SK-N-SH (cell line): ENCODE results near the gene DOCK10. TPM values are rescaled to one million over a fixed set of nuclear protein-coding genes. Genes with fewer than 3 reads are reported as not detected.

Experiments used
- CTCF ChIA-PET: fragments of 300-600, 350-600 bp; formaldehyde crosslinking; extraction: SDS; loops from one replicate; lab custom pipeline; 2021; lab: Yijun Ruan, JAX
- POLR2A ChIA-PET: fragments of 350-600 bp; sonication (Branson Sonifier 250); formaldehyde crosslinking; extraction: SDS; loops from one replicate; lab custom pipeline; 2020; ENCODE audit warnings: antibody characterized with exemption, inconsistent platforms; lab: Yijun Ruan, JAX
- DNase-seq: peaks from one replicate; pipeline ENCODE4 v3.0.0; 2012
- H2AFZ ChIP-seq: fragments of 200-600 bp; sonication (generic); 2 replicates; pipeline ENCODE4 v1.8.1; 2016; ENCODE audit warnings: antibody characterized with exemption, mild to moderate bottlenecking, low read depth
- H3F3A ChIP-seq: fragments of 200-600 bp; sonication (generic); replicated peaks from 2 replicates; pipeline ENCODE3; 2016; ENCODE audit warnings: antibody characterized with exemption, mild to moderate bottlenecking; ENCODE audit not compliant: insufficient read depth
- H3K27ac ChIP-seq, 2 experiments: fragments of 200-500 bp in 1 of 2; fragments of 200-600 bp in 1 of 2; sonication (Bioruptor generic) in 1 of 2; sonication (generic), shearing (Covaris generic) in 1 of 2; 2 replicates each; pipeline versions ENCODE4 v1.5.1 to v1.6.1; 2014 to 2016; ENCODE audit warnings: low read depth in 2 of 2, inconsistent platforms in 1 of 2, low read length in 1 of 2, mild to moderate bottlenecking in 1 of 2, mixed read lengths in 1 of 2
- H3K27me3 ChIP-seq: fragments of 200-600 bp; sonication (generic), shearing (Covaris generic); 2 replicates; pipeline ENCODE4 v1.6.1; 2016; ENCODE audit warnings: mixed run types; ENCODE audit not compliant: insufficient read depth
- H3K36me3 ChIP-seq, 2 experiments: fragments of 200-500 bp in 1 of 2; fragments of 200-600 bp in 1 of 2; sonication (Bioruptor generic) in 1 of 2; sonication (generic) in 1 of 2; replicated peaks in 1 of 2; 2 replicates each; pipeline versions ENCODE3 to v1.5.1; 2014 to 2016; ENCODE audit warnings: low read length in 1 of 2, mild to moderate bottlenecking in 1 of 2; ENCODE audit not compliant: insufficient read depth in 2 of 2, control insufficient read depth in 1 of 2
- H3K4me1 ChIP-seq, 2 experiments: fragments of 200-500 bp in 1 of 2; fragments of 200-600 bp in 1 of 2; sonication (Bioruptor generic) in 1 of 2; sonication (generic), shearing (Covaris generic) in 1 of 2; 2 replicates each; pipeline versions ENCODE4 v1.5.1 to v1.6.1; 2014 to 2016; ENCODE audit warnings: low read depth in 1 of 2, low read length in 1 of 2, mixed run types in 1 of 2; ENCODE audit not compliant: insufficient read depth in 2 of 2, control insufficient read depth in 1 of 2
- H3K4me2 ChIP-seq: fragments of 200-600 bp; sonication (generic), shearing (Covaris generic); 2 replicates; pipeline ENCODE4 v1.6.1; 2017; ENCODE audit warnings: mixed run types
- H3K4me3 ChIP-seq, 2 experiments: fragments of 200-500 bp in 1 of 2; fragments of 200-600 bp in 1 of 2; sonication (Bioruptor generic) in 1 of 2; sonication (generic), shearing (Covaris generic) in 1 of 2; 2 replicates each; pipeline versions ENCODE4 v1.5.1 to v1.8.1; 2014 to 2016; ENCODE audit warnings: low read depth in 2 of 2, inconsistent platforms in 1 of 2, low read length in 1 of 2, mild to moderate bottlenecking in 1 of 2, mixed read lengths in 1 of 2, moderate library complexity in 1 of 2
- H3K79me2 ChIP-seq: fragments of 200-600 bp; sonication (generic); 2 replicates; pipeline ENCODE4 v1.8.1; 2017; ENCODE audit warnings: mild to moderate bottlenecking; ENCODE audit not compliant: insufficient read depth
- H3K9ac ChIP-seq: fragments of 200-600 bp; sonication (generic); 2 replicates; pipeline ENCODE4 v1.6.1; 2017; ENCODE audit warnings: mixed run types
- H3K9me2 ChIP-seq: fragments of 200-600 bp; sonication (generic); 2 replicates; pipeline ENCODE4 v1.6.1; 2017; ENCODE audit warnings: mixed run types
- H3K9me3 ChIP-seq: fragments of 200-600 bp; sonication (generic); 2 replicates; pipeline ENCODE4 v1.6.1; 2017; ENCODE audit warnings: mixed run types, mild to moderate bottlenecking, moderate library complexity
- H4K20me1 ChIP-seq: fragments of 200-600 bp; sonication (generic); 2 replicates; pipeline ENCODE4 v1.6.1; 2017; ENCODE audit warnings: mild to moderate bottlenecking, mixed run types; ENCODE audit not compliant: insufficient read depth
- CHD2 ChIP-seq: fragments of 150-350 bp; IDR thresholded peaks from 2 replicates; pipeline ENCODE4 v1.6.1; 2018; ENCODE audit warnings: low read length; ENCODE audit not compliant: partially characterized antibody
- FOXJ3 ChIP-seq: sonication (generic); formaldehyde crosslinking; IDR thresholded peaks from 2 replicates; pipeline ENCODE4 v1.5.1; 2020; ENCODE audit warnings: mild to moderate bottlenecking, missing genetic modification reagents
- JUND ChIP-seq: IDR thresholded peaks from 2 replicates; pipeline ENCODE4 v1.4.0; 2012
- RAD21 ChIP-seq: IDR thresholded peaks from 2 replicates; pipeline ENCODE4 v1.6.1; 2012; ENCODE audit warnings: mild to moderate bottlenecking, low read length
- RCOR1 ChIP-seq: fragments of 150-350 bp; IDR thresholded peaks from 2 replicates; pipeline ENCODE4 v1.6.1; 2017; ENCODE audit warnings: antibody characterized with exemption, low read length
- RFX5 ChIP-seq: IDR thresholded peaks from 2 replicates; pipeline ENCODE4 v1.6.1; 2012; ENCODE audit warnings: mild to moderate bottlenecking, improper control_type of control experiment, low read length
- SMC3 ChIP-seq: IDR thresholded peaks from 2 replicates; pipeline ENCODE4 v1.6.1; 2012; ENCODE audit warnings: low read depth, low read length, improper control_type of control experiment
- TCF12 ChIP-seq: IDR thresholded peaks from 2 replicates; pipeline ENCODE4 v1.4.0; 2012
- WGBS: methylation state at CpG from one replicate; pipeline ENCODE4 v1.1.6; 2017; ENCODE audit warnings: low lambda C conversion rate; 5-methylcytosine and 5-hydroxymethylcytosine counted together
- polyA plus RNA-seq, 3 experiments: library from polyadenylated mRNA; depleted of rRNA; stranded (reverse); fragments of >200 nt; gene quantifications; 2 replicates each; pipeline ENCODE4 v1.2.3, GENCODE V29; 2012
- TF ChIP-seq, protein P1 (sequence below): fragments of 200-600 bp; sonication (generic); IDR thresholded peaks from 2 replicates; pipeline ENCODE4 v1.6.1; 2017; ENCODE audit warnings: antibody characterized with exemption, mild to moderate bottlenecking, moderate library complexity
- TF ChIP-seq, protein P2 (sequence below): IDR thresholded peaks from 2 replicates; pipeline ENCODE4; 2012
- TF ChIP-seq, protein P3 (sequence below): IDR thresholded peaks from 2 replicates; pipeline ENCODE4 v1.6.1; 2012; ENCODE audit warnings: mild to moderate bottlenecking, low read depth, low read length, moderate library complexity

The DOCK10 gene
- polyA plus RNA-seq, 1 of the 3 experiments (the other 2 are of a cell fraction), result 24.1 TPM

DNA sequence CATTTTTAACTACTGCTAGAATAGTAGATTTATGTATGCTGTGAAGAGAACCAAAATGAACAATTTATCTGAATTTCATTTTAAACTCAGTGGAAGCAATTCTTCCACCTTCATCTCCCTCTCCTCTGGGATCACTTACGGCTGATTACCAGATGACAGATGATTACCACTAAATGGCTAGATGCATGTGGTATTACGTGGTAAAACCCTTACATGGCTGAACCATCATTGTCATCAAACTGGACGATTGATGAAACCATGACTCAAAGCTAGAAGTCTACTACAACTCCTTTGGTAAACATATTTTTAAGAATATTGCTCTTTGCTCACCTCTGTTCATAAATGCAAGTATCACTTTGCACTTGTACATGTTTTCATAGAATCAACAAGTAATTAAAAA, 48.5 kb upstream of the DOCK10 start:
- no peak overlapping the region for H3K4me3 ChIP-seq
- POLR2A ChIA-PET, result no interaction called here
- no peak overlapping the region for H3K9ac ChIP-seq
- peak overlapping the region in 1 of 2 experiments; percentile 83; a peak in 2 of 4 replicates for H3K27ac ChIP-seq
- CTCF ChIA-PET, result interaction anchor here (0.6 to 0.7 kb wide), 2 partner anchors 20 to 1512 kb away, joined by 3 read pairs; no protein-coding TSS in a partner anchor
- DNase-seq, result no peak
- H3K4me1 ChIP-seq, result peaks cover 0 to 12% of the 10 kb centered on the region in 2 experiments; a peak in 2 of 4 replicates
- H3F3A ChIP-seq, result peaks cover 19% of the 10 kb centered on the region
- H3K79me2 ChIP-seq, result no peaks in the 10 kb centered on the region
- 42% methylated on average over 3 of the region's 3 CpGs for WGBS
- H2AFZ ChIP-seq, result no peak overlapping the region
- 0 out of 2 replicates have a peak overlapping the region, but pooled peaks have one; percentile 29 for H3K4me2 ChIP-seq
- no peaks in the 10 kb centered on the region for H3K9me3 ChIP-seq
- H3K9me2 ChIP-seq, result no peaks in the 10 kb centered on the region
- H3K36me3 ChIP-seq, result no peaks in the 10 kb centered on the region
- peak; percentile 32; the same call in 1 of the 2 replicates for TF ChIP-seq TCF12
- TF ChIP-seq, protein P1, sequence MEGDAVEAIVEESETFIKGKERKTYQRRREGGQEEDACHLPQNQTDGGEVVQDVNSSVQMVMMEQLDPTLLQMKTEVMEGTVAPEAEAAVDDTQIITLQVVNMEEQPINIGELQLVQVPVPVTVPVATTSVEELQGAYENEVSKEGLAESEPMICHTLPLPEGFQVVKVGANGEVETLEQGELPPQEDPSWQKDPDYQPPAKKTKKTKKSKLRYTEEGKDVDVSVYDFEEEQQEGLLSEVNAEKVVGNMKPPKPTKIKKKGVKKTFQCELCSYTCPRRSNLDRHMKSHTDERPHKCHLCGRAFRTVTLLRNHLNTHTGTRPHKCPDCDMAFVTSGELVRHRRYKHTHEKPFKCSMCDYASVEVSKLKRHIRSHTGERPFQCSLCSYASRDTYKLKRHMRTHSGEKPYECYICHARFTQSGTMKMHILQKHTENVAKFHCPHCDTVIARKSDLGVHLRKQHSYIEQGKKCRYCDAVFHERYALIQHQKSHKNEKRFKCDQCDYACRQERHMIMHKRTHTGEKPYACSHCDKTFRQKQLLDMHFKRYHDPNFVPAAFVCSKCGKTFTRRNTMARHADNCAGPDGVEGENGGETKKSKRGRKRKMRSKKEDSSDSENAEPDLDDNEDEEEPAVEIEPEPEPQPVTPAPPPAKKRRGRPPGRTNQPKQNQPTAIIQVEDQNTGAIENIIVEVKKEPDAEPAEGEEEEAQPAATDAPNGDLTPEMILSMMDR, result no peak
- TF ChIP-seq JUND, result peak; percentile 26; the same call in 1 of the 2 replicates
- TF ChIP-seq, protein P2, sequence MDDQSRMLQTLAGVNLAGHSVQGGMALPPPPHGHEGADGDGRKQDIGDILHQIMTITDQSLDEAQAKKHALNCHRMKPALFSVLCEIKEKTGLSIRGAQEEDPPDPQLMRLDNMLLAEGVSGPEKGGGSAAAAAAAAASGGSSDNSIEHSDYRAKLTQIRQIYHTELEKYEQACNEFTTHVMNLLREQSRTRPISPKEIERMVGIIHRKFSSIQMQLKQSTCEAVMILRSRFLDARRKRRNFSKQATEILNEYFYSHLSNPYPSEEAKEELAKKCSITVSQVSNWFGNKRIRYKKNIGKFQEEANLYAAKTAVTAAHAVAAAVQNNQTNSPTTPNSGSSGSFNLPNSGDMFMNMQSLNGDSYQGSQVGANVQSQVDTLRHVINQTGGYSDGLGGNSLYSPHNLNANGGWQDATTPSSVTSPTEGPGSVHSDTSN, result peak; percentile 70
- TF ChIP-seq SMC3, result no peak
- TF ChIP-seq RAD21, result no peak
- no peaks in the 10 kb centered on the region for H4K20me1 ChIP-seq
- H3K27me3 ChIP-seq, result no peaks in the 10 kb centered on the region

DNA sequence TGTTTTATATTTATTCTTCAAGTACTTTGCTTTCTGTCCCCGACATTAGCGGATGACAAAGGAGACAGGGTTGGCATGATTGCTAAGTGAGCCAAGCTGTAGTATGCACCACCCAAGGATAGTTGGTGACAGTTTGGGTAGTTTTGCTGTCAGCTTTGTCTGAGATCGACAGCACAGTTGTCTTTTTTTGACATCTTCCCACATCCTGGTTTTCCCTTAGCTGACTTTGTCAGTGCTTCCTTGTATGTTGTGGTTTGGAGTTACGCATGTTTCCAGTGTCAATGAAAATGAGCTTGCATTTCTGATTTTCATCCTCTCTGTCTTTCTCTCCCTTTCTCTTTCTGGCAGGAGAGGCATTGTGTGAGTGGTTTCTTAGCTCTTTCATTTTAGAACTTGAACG, 44.6 kb upstream of the DOCK10 start:
- Histone ChIP-seq H3K4me1 (peaks cover 0 to 12% of the 10 kb centered on the region in 2 experiments; a peak in 2 of 4 replicates), H3F3A (peaks cover 17% of the 10 kb centered on the region), H3K9me3 (no peaks in the 10 kb centered on the region), H3K79me2 (no peaks in the 10 kb centered on the region), H3K9me2 (no peaks in the 10 kb centered on the region), H3K27me3 (no peaks in the 10 kb centered on the region), H3K9ac (no peak overlapping the region), H3K36me3 (no peaks in the 10 kb centered on the region), H4K20me1 (no peaks in the 10 kb centered on the region), H3K4me2 (no peak overlapping the region), H2AFZ (no peak overlapping the region), H3K4me3 (no peak overlapping the region), H3K27ac (no peak overlapping the region)
- TF ChIP-seq CHD2, result no peak
- TF ChIP-seq, protein P3, sequence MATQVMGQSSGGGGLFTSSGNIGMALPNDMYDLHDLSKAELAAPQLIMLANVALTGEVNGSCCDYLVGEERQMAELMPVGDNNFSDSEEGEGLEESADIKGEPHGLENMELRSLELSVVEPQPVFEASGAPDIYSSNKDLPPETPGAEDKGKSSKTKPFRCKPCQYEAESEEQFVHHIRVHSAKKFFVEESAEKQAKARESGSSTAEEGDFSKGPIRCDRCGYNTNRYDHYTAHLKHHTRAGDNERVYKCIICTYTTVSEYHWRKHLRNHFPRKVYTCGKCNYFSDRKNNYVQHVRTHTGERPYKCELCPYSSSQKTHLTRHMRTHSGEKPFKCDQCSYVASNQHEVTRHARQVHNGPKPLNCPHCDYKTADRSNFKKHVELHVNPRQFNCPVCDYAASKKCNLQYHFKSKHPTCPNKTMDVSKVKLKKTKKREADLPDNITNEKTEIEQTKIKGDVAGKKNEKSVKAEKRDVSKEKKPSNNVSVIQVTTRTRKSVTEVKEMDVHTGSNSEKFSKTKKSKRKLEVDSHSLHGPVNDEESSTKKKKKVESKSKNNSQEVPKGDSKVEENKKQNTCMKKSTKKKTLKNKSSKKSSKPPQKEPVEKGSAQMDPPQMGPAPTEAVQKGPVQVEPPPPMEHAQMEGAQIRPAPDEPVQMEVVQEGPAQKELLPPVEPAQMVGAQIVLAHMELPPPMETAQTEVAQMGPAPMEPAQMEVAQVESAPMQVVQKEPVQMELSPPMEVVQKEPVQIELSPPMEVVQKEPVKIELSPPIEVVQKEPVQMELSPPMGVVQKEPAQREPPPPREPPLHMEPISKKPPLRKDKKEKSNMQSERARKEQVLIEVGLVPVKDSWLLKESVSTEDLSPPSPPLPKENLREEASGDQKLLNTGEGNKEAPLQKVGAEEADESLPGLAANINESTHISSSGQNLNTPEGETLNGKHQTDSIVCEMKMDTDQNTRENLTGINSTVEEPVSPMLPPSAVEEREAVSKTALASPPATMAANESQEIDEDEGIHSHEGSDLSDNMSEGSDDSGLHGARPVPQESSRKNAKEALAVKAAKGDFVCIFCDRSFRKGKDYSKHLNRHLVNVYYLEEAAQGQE, result no peak
- no peak for TF ChIP-seq RFX5
- TF ChIP-seq RCOR1, result no peak
- TF ChIP-seq FOXJ3 (CRISPR knock-in tag), result no peak
- WGBS, result 80% methylated on average over 5 of the region's 5 CpGs
- ChIA-PET CTCF (no interaction called here), POLR2A (no interaction called here)
- DNase-seq, result no peak
